B cell (primary cell): ENCODE results near the gene SLC12A7.

ENCODE experiments used
- EZH2 ChIP-seq: IDR thresholded peaks from 2 replicates; pipeline ENCODE4 v1.6.1; 2012; ENCODE audit warnings: borderline replicate concordance, low read depth, mild to moderate bottlenecking, moderate library complexity, low read length; ENCODE audit not compliant: insufficient read depth, poor library complexity, severe bottlenecking
- TF ChIP-seq, protein P1 (sequence below): fragments of 200-600 bp; IDR thresholded peaks from one replicate; pipeline ENCODE4 v1.8.0; 2022; ENCODE audit warnings: antibody characterized with exemption, mild to moderate bottlenecking

DNA sequence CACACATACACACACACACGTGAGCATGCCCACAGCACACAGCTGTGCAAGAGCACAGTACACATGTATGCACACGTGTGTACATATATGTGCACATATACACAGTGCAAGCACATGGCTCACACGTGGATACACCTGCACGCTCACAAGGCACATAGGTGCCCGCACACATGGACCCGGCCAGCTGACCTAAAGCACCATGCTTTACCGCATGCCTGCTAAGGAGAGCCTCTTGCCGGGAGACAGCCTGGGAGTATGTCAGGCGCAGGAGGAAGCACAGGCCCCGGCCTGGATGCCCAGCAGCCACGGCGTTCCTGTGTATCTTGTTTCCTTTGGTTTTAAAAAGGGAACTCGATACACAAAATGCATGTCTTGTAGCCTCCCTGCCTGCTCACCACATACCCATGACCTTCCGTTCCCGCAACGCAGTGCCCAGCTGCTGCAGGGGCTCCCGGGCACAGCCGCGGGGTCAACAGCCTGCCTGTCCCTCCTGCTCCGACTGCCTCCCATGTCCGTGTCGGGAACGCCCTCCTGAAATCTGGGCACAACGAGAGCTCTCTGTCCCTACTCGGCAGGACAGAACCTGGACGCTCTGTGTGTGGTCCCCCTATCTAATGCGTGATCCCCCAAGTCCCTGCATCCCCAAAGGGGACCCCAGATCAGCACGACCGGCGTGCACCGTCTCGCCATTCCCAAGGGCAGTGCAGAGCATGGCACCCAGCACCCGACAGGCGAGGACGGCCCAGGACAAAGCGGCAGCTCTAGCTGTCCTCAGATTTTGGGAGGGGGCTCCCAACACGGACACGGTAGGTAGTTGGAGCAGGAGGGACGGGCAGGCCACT is 3.6 kb downstream of the SLC12A7 start:
- TF ChIP-seq, protein P1, sequence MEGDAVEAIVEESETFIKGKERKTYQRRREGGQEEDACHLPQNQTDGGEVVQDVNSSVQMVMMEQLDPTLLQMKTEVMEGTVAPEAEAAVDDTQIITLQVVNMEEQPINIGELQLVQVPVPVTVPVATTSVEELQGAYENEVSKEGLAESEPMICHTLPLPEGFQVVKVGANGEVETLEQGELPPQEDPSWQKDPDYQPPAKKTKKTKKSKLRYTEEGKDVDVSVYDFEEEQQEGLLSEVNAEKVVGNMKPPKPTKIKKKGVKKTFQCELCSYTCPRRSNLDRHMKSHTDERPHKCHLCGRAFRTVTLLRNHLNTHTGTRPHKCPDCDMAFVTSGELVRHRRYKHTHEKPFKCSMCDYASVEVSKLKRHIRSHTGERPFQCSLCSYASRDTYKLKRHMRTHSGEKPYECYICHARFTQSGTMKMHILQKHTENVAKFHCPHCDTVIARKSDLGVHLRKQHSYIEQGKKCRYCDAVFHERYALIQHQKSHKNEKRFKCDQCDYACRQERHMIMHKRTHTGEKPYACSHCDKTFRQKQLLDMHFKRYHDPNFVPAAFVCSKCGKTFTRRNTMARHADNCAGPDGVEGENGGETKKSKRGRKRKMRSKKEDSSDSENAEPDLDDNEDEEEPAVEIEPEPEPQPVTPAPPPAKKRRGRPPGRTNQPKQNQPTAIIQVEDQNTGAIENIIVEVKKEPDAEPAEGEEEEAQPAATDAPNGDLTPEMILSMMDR: no peak
- no peak for TF ChIP-seq EZH2
